ENCODE measurements around the gene SOX2. TPM values are rescaled to one million over a fixed set of nuclear protein-coding genes. Genes with fewer than 3 reads are reported as not detected.

The SOX2 gene
- total and polyA plus RNA-seq, 4 donors, result 0.13 to 0.29 (median 0.24) TPM; not detected in 1

GRCh38 chr3:181693280-181693679 lies 18.4 kb upstream of the SOX2 start:
- WGBS, 2 donors, result 86 to 89% methylated on average over 1 of the region's 1 CpG
- DNase-seq (no peak), ATAC-seq (ENCODE audit: low FRiP score) (no peak)
- Histone ChIP-seq H3K36me3 (ENCODE audit: control insufficient read depth in 1 of 2, insufficient read depth in 2 of 2, low read length in 1 of 2) (no peaks in the 10 kb centered on the region), H3K4me1 (ENCODE audit: control insufficient read depth in 1 of 2, insufficient read depth in 2 of 2, low read length in 2 of 2) (peaks cover 2 to 3% of the 10 kb centered on the region in 2 donors), H3K9me3 (ENCODE audit: control insufficient read depth, low read length) (no peaks in the 10 kb centered on the region), H3K27me3 (ENCODE audit: control insufficient read depth in 1 of 2, insufficient read depth in 2 of 2, low read length in 1 of 2) (no peaks in the 10 kb centered on the region), H3K27ac (ENCODE audit: low read depth in 1 of 2, low read length in 2 of 2) (no peak overlapping the region), H3K4me3 (ENCODE audit: low read length in 2 of 2) (no peak overlapping the region)
- intact Hi-C loops (cut with DNase I), result no loop called here

GRCh38 chr3:181694805-181695660 lies 16.7 kb upstream of the SOX2 start:
- peak; percentile 58 to 85 for DNase-seq
- Histone ChIP-seq H3K36me3 (ENCODE audit: control insufficient read depth in 1 of 2, insufficient read depth in 2 of 2, low read length in 1 of 2) (no peaks in the 10 kb centered on the region), H3K27ac (ENCODE audit: low read depth in 1 of 2, low read length in 2 of 2) (no peak overlapping the region), H3K4me3 (ENCODE audit: low read length in 2 of 2) (peak overlapping the region in 1 of 2 donors; percentile 30), H3K9me3 (ENCODE audit: control insufficient read depth, low read length) (peaks cover 2% of the 10 kb centered on the region), H3K4me1 (ENCODE audit: control insufficient read depth in 1 of 2, insufficient read depth in 2 of 2, low read length in 2 of 2) (peaks cover 2 to 3% of the 10 kb centered on the region in 2 donors), H3K27me3 (ENCODE audit: control insufficient read depth in 1 of 2, insufficient read depth in 2 of 2, low read length in 1 of 2) (no peaks in the 10 kb centered on the region)
- intact Hi-C loops (cut with DNase I), result no loop called here
- WGBS, 2 donors, result 3 to 5% methylated on average over 35 to 53 of the region's 53 CpGs
- peak; percentile 81 for ATAC-seq (ENCODE audit: low FRiP score)

- no peaks in the 10 kb centered on the region for H3K36me3 ChIP-seq (ENCODE audit: control insufficient read depth in 1 of 2, insufficient read depth in 2 of 2, low read length in 1 of 2)
- intact Hi-C loops (cut with DNase I), result no loop called here
- H3K27me3 ChIP-seq (ENCODE audit: control insufficient read depth in 1 of 2, insufficient read depth in 2 of 2, low read length in 1 of 2), result peaks cover 0 to 3% of the 10 kb centered on the region in 2 donors
Observed at GRCh38 chr3:181695661-181696491, 15.8 kb upstream of the SOX2 start.

GRCh38 chr3:181696626-181697230 lies 15.0 kb upstream of the SOX2 start:
- H3K4me3 ChIP-seq (ENCODE audit: low read length in 2 of 2), result no peak overlapping the region
- H3K36me3 ChIP-seq (ENCODE audit: control insufficient read depth in 1 of 2, insufficient read depth in 2 of 2, low read length in 1 of 2), result no peaks in the 10 kb centered on the region
- intact Hi-C loops (cut with DNase I), result no loop called here
- ATAC-seq (ENCODE audit: low FRiP score) (no peak), DNase-seq (no peak)
- no peak overlapping the region for H3K27ac ChIP-seq (ENCODE audit: low read depth in 1 of 2, low read length in 2 of 2)
- peaks cover 2 to 3% of the 10 kb centered on the region in 2 donors for H3K4me1 ChIP-seq (ENCODE audit: control insufficient read depth in 1 of 2, insufficient read depth in 2 of 2, low read length in 2 of 2)
- H3K27me3 ChIP-seq (ENCODE audit: control insufficient read depth in 1 of 2, insufficient read depth in 2 of 2, low read length in 1 of 2), result peaks cover 0 to 3% of the 10 kb centered on the region in 2 donors
- 17 to 18% methylated on average over 11 of the region's 11 CpGs for WGBS, 2 donors
- peaks cover 2% of the 10 kb centered on the region for H3K9me3 ChIP-seq (ENCODE audit: control insufficient read depth, low read length)

More at GRCh38 chr3:181695661-181696491, 15.8 kb upstream of the SOX2 start:
- Histone ChIP-seq H3K4me3 (ENCODE audit: low read length in 2 of 2) (peak overlapping the region; percentile 30 to 42), H3K27ac (ENCODE audit: low read depth in 1 of 2, low read length in 2 of 2) (no peak overlapping the region), H3K4me1 (ENCODE audit: control insufficient read depth in 1 of 2, insufficient read depth in 2 of 2, low read length in 2 of 2) (peaks cover 2 to 3% of the 10 kb centered on the region in 2 donors), H3K9me3 (ENCODE audit: control insufficient read depth, low read length) (peaks cover 2% of the 10 kb centered on the region)
- DNase-seq (peak in 1 of 2 donors; percentile 77), ATAC-seq (ENCODE audit: low FRiP score) (peak; percentile 6)
- 1% methylated on average over 65 of the region's 65 CpGs for WGBS, 2 donors

- Histone ChIP-seq H3K27ac (ENCODE audit: low read depth in 1 of 2, low read length in 2 of 2) (no peak overlapping the region), H3K4me3 (ENCODE audit: low read length in 2 of 2) (no peak overlapping the region), H3K4me1 (ENCODE audit: control insufficient read depth in 1 of 2, insufficient read depth in 2 of 2, low read length in 2 of 2) (peaks cover 2 to 3% of the 10 kb centered on the region in 2 donors), H3K36me3 (ENCODE audit: control insufficient read depth in 1 of 2, insufficient read depth in 2 of 2, low read length in 1 of 2) (no peaks in the 10 kb centered on the region), H3K27me3 (ENCODE audit: control insufficient read depth in 1 of 2, insufficient read depth in 2 of 2, low read length in 1 of 2) (peaks cover 0 to 3% of the 10 kb centered on the region in 2 donors), H3K9me3 (ENCODE audit: control insufficient read depth, low read length) (peaks cover 2% of the 10 kb centered on the region)
- ATAC-seq (ENCODE audit: low FRiP score) (no peak), DNase-seq (no peak)
- 49 to 56% methylated on average over 5 of the region's 5 CpGs for WGBS, 2 donors
- intact Hi-C loops (cut with DNase I), result no loop called here
Observed at GRCh38 chr3:181698263-181698954, 13.3 kb upstream of the SOX2 start.

- Histone ChIP-seq H3K4me1 (ENCODE audit: control insufficient read depth in 1 of 2, insufficient read depth in 2 of 2, low read length in 2 of 2) (peaks cover 2 to 3% of the 10 kb centered on the region in 2 donors), H3K36me3 (ENCODE audit: control insufficient read depth in 1 of 2, insufficient read depth in 2 of 2, low read length in 1 of 2) (no peaks in the 10 kb centered on the region), H3K4me3 (ENCODE audit: low read length in 2 of 2) (no peak overlapping the region), H3K9me3 (ENCODE audit: control insufficient read depth, low read length) (peaks cover 2% of the 10 kb centered on the region), H3K27ac (ENCODE audit: low read depth in 1 of 2, low read length in 2 of 2) (no peak overlapping the region), H3K27me3 (ENCODE audit: control insufficient read depth in 1 of 2, insufficient read depth in 2 of 2, low read length in 1 of 2) (peaks cover 0 to 3% of the 10 kb centered on the region in 2 donors)
- DNase-seq, result no peak
- 20 to 22% methylated on average over 14 of the region's 14 CpGs for WGBS, 2 donors
- intact Hi-C loops (cut with DNase I), result no loop called here
- ATAC-seq (ENCODE audit: low FRiP score), result no peak
Observed at GRCh38 chr3:181699171-181699903, 12.4 kb upstream of the SOX2 start.

- Histone ChIP-seq H3K4me1 (ENCODE audit: control insufficient read depth in 1 of 2, insufficient read depth in 2 of 2, low read length in 2 of 2) (peaks cover 2 to 3% of the 10 kb centered on the region in 2 donors), H3K27ac (ENCODE audit: low read depth in 1 of 2, low read length in 2 of 2) (no peak overlapping the region), H3K9me3 (ENCODE audit: control insufficient read depth, low read length) (peaks cover 2% of the 10 kb centered on the region), H3K27me3 (ENCODE audit: control insufficient read depth in 1 of 2, insufficient read depth in 2 of 2, low read length in 1 of 2) (peaks cover 0 to 4% of the 10 kb centered on the region in 2 donors), H3K36me3 (ENCODE audit: control insufficient read depth in 1 of 2, insufficient read depth in 2 of 2, low read length in 1 of 2) (no peaks in the 10 kb centered on the region), H3K4me3 (ENCODE audit: low read length in 2 of 2) (no peak overlapping the region)
- ATAC-seq (ENCODE audit: low FRiP score) (peak; percentile 65), DNase-seq (no peak)
- WGBS, 2 donors, result 9 to 10% methylated on average over 17 of the region's 17 CpGs
- intact Hi-C loops (cut with DNase I), result no loop called here
Observed at GRCh38 chr3:181700168-181701087, 11.3 kb upstream of the SOX2 start.

Data from aorta (tissue), 5 donors.